Stimulated activated CD4-positive, alpha-beta T cell treated with anti-CD3 and anti-CD28 coated beads, Interleukin-15, amount 100 ng/mL, for 1 hour (primary cell): ENCODE data around the gene ERGIC2.
"Not testable (repeated sequence)": the region's sequence is repeated elsewhere in the genome, so short reads cannot be mapped to it uniquely, and the experiment has no call there.

ENCODE experiments used
- DNase-seq, 2 donors: peaks; one replicate each; pipeline ENCODE4 v3.0.0-alpha.2; 2020; ENCODE audit warnings: low read depth in 1 of 2, low spot score in 1 of 2

The ERGIC2 gene, protein sequence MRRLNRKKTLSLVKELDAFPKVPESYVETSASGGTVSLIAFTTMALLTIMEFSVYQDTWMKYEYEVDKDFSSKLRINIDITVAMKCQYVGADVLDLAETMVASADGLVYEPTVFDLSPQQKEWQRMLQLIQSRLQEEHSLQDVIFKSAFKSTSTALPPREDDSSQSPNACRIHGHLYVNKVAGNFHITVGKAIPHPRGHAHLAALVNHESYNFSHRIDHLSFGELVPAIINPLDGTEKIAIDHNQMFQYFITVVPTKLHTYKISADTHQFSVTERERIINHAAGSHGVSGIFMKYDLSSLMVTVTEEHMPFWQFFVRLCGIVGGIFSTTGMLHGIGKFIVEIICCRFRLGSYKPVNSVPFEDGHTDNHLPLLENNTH

DNA sequence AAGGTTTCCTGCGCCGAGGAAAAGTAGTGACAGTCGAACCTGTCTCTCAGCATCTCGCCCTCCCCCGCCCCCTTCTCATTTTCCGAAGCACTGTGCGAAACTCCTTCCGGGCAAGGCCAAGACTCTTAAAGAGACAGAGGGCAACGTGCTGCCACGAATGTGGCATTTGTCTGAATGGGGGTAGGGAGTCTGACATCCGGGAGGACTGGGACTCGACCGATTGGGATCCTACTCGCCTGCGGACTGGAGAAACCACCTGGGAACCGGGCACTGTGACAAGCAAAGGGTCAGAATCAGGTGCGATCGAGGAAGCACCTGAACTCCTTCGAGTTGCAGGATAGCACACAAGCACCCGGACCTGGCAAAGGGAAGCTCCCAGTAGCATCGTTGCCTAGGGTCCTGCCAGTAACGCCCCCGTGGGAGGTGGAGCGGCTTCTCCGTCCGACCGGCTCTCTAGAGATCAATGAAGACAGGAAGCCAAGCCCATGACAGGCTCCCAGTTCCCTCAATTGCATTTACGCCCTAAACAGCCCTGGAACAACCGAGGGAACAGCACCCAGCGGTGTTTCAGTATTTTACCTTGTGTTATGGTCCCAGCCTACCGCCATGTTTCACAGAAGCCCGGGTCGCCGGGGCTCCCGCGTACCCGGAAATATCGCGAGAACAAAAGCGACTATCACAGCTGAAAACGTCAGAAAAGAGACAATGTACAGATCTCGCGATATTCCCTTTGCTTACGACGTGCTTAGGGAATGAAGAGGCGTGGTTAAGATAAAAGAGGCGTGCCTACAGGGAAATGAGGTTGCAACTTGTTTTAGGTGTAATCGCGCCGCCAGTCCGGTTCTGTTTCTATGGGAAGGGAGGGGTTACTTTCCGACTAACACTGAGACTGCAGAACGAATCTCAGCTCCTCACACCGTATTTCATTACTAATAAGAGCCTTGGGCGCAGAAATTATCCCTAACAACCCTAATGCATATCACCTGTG lies at the start of gene ERGIC2:
ERGIC2 (minus strand) TSS at position 637 of the 988 bp plus-strand sequence. CDS start 9,539 bp downstream, outside the sequence.
- DNase-seq = peak; percentile 70 to 79

DNA sequence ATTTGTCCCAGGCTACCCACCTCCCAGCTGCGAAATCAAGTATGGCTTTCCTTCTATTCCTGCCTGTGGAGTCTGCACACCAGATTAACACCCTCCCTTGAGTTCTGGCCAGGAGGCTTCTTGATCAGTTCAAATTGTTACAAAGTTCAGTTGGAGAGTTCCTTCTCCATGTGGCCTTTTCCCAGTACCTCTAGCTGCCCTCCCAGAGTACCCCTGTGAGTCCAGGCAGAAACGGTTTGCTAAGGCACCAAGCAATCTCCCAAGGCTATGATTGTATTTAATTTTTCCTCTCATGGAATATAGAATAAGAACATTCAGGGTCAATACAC lies 49.7 kb upstream of the ERGIC2 start:
- DNase-seq = no peak

DNA sequence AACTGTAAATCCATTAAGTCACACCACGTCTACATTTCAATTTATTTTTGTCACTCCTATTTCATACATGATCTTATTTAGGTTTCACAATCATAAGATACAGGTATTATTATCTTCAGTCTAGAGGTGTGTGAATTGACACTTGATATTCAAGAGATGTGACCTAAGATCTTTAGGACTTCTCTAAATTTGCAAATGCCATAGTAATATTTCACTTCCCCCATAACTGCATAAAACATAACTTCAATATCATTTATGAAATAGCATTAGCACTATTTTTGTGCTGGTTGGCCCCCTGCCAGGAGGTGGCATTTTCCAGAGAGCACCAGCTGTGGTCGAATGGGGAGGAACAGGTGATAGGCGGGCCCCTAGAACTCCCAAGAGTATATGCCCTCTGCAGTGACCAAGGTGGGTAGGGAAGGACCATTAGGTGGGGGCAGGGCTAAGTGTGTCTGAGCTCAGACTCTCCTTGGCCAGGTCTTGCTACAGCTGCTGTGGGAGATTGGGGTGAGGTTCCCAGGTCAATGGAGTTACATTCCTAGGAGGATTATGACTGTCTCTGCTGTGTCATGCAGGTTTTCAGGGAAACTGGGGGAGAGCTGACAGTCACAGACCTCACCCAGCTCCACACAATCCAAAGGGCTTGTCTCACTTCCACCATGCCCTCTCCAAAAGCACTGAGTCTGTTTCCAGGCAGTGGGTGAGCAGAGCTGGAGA lies 49.2 kb upstream of the ERGIC2 start:
- DNase-seq = no peak

DNA sequence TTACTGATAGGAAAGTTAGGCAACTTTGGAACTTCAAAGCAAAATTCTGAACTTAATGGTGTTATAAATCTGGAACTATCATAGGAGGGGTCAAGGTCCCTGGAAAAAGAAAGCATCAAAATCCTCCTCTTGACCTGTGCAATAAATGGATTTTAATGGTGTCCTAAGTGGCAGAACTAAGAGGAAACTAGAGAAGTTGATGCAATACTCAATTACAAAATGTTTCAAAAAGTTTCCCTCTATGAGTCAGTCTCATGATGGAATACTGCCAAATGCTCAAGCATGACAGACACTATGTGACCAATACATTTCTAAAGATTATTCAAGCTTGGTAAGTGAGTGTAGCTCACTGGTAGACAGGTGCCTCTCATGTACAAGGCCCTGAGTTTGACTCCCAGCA lies 47.7 kb upstream of the ERGIC2 start:
- no peak for DNase-seq

DNA sequence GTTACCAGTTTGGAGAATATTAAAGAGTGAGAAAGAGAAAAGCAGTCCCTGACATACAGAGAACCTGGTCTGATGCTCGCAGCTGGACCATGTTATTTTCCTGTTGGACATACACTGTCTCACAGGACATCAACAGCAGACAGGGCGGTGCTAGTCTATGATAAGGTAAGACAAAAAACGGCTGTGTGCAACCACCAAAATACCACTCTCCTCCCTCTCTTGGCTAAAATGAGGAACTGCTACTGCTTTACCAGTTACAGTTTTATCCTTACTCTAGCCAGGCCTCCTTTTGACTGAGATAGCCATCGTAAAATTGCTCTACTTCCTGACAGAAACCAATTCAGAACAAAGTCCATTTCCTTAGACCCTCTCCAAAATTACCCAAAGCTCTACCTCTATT lies 47.0 kb upstream of the ERGIC2 start:
- no peak for DNase-seq

DNA sequence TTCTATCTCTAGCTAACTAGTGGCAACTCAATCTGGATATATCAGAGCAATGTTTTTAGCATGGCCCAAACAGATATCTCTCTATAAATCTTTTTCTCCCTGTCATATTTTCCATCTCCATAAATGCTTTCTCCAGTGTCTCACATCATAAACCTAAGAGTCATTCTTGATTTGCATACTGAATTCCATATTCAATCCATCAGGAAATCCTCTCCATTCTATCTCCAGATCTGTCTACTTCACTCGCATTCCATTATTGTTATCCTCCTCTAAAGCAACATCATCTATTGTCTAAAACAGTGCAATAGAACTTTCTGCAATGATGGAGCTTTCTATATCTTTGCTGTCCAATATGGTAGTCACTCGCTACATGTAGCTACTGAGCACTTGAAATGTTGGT lies 45.5 kb upstream of the ERGIC2 start:
- no peak for DNase-seq

DNA sequence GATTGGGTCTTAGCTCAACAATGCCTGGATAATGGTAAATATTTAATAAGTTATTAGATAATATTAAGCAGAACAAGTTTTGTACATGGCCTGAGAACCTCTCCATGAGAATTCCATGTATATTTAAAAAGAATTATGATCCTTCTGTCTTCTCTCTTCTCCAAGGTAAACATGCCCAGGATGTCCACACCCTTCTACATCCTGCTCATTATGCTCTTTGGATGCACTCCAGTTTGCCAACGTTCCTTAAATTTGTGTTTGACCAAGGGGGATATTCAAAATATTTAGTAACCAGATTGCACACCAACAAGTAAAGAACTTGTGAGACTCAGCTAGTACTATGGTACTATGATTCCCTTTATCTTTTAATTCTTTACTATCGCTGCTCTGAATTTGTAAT lies 44.8 kb upstream of the ERGIC2 start:
- no peak for DNase-seq

- no peak for DNase-seq
Measured at GRCh38 chr12:29416748-29417147, 35.8 kb upstream of the ERGIC2 start.

DNA sequence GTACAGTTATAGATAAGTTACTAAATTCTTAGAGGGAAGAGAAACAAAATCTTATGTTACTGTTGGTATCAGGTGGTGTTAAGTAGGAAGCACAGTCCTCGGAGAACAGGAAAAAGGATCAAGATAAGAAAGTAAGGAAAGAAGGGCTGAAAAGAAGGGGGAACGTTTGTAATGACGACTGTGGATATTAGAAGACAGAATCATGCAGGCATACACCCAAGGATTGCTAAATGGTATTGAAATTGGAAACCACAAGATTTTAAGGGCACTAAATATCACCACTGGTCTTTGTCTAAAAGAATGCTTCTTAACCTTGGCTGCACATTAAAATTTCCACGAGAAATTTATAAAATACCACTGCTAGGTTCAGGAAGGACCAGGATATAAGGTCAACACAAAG lies 34.1 kb upstream of the ERGIC2 start:
- no peak for DNase-seq

GRCh38 chr12:29414368-29414767 lies 33.4 kb upstream of the ERGIC2 start:
- no peak for DNase-seq

DNA sequence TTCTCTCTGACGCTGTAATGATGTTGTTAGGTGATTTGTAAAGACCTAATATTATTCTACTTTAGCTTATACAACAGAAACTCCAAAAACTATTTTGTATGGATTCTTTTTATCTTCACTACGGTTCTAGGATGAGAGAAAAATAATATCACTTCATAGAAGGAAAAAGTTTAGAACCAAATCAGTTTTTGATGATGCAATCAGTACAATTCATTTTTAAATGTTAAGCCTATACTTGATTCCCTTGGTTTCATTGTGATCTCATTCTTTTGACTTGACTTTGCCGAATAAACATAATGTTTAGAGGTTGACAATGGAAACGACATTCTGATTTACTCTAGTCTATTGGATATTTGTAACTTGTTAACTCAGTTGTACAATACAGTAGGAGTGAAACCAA lies 24.6 kb upstream of the ERGIC2 start:
- no peak for DNase-seq

- no peak for DNase-seq
Measured at GRCh38 chr12:29403991-29404390, 23.0 kb upstream of the ERGIC2 start.

GRCh38 chr12:29402437-29402836 lies 21.5 kb upstream of the ERGIC2 start:
- DNase-seq = no peak

DNA sequence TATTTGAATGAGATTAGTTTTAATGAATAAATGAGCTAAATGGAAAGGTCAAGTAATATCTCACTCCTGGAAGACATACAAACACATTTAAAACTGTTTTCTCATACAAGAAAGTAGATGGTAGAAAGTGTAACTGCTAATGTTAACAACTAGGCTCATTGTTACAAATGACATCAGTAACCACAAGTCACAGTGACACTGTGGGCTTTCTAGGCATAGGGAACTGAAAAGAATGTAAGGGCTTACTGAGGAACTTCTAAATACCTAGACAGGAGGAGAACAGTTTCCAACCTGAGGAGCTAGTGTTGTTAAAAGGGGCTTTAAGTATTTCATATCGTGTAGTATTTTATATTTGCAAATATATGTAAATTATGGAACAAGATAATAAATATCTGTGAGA lies 17.5 kb upstream of the ERGIC2 start:
- DNase-seq = no peak

- no peak for DNase-seq
Measured at GRCh38 chr12:29396774-29397173, 15.8 kb upstream of the ERGIC2 start.

DNA sequence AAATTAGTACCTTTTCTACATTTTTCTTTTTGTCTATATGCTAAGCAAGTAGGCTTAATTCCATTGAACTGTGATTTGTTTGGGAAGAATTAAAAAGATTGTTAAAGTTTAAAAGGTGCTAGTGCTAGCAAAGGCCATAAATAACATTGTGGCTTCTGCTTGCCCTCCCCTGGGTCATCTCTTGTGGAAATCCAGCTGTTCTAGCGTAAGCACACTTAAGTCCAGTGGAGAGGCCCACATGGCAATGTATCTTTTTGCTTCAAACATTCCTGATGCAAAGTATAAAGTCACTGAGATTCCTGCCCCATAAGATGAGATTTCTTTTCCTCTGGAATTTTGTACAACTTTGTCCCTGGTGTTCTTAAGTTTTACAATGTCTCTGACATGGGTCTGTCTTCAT lies 14.4 kb upstream of the ERGIC2 start:
- DNase-seq = no peak

GRCh38 chr12:29390419-29390818 lies 9.4 kb upstream of the ERGIC2 start:
- not testable (repeated sequence) for DNase-seq

DNA sequence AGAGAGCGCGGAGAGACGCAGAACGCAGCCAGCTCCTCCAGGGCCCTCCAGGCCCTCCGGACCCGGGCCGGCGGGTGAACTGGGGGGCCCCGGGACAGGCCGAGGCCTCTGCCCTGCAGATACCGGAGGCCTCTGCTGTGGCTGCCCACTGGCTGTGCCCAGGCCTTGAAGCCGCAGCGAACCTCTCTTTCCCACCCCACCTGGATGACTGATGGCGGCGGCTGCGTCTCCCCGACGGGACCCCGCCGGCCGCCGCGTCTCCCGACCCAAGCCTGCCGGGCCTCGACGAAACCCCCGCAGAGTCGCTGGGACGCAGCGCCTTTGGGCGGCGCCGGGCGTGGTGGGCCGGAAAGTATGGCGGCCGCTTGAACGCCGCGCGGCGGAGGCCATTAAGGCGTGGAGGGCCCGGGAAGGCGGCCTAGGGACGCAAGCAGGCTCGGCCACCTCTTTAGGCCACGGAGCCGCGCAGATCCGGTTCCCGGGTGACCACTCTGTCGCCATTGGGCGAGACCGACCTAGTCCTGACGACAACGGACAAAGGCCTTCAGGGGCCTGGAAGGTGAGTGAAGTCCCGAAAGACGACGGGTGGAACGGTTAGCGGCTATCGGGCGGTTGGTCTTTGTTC lies 8.4 kb upstream of the ERGIC2 start:
- DNase-seq = no peak

DNA sequence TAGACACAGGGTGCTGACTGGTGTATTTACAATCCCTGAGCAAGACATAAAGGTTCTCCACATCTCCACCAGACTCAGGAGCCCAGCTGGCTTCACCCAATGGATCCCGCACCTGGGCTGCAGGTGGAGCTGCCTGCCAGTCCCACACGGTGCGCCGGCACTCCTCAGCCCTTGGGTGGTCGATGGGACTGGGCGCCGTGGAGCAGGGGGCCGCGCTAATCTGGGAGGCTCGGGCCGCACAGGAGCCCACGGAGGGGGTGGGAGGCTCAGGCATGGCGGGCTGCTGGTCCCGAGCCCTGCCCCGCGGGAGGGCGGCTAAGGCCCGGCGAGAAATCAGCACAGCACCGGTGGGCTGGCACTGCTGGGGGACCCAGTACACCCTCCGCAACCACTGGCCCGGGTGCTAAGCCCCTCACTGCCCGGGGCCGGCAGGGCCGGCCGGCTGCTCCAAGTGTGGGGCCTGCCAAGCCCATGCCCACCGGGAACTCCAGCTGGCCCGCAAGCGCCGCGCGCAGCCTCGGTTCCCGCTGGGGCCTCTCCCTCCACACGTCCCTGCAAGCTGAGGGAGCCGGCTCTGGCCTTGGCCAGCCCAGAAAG lies 5.2 kb upstream of the ERGIC2 start:
- DNase-seq = not testable (repeated sequence)

DNA sequence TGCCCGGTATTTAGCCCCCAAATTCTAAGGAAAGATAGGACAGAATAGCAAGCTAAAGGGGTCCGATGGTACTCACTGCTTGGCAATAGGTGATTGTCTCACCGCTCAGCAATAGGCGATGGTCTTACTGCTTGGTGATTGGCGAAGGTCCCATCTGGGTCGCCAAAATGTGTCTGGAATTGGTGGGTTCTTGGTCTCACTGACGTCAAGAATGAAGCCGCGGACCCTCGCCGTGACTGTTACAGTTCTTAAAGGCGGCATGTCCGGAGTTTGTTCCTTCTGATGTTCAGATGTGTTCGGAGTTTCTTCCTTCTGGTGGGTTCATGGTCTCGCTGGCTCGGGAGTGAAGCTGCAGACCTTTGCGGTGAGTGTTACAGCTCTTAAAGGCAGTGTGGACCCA lies 4.2 kb upstream of the ERGIC2 start:
- DNase-seq = not testable (repeated sequence)

GRCh38 chr12:29382251-29382650 lies 1.3 kb upstream of the ERGIC2 start:
- no peak for DNase-seq
